ENCODE data around the gene HSPH1. TPM values are rescaled to one million over a fixed set of nuclear protein-coding genes. Genes with fewer than 3 reads are reported as not detected.

Gene HSPH1
- total RNA-seq, 4 donors from 2014 or later, result 29.3 to 86.1 (median 34.9) TPM

DNA sequence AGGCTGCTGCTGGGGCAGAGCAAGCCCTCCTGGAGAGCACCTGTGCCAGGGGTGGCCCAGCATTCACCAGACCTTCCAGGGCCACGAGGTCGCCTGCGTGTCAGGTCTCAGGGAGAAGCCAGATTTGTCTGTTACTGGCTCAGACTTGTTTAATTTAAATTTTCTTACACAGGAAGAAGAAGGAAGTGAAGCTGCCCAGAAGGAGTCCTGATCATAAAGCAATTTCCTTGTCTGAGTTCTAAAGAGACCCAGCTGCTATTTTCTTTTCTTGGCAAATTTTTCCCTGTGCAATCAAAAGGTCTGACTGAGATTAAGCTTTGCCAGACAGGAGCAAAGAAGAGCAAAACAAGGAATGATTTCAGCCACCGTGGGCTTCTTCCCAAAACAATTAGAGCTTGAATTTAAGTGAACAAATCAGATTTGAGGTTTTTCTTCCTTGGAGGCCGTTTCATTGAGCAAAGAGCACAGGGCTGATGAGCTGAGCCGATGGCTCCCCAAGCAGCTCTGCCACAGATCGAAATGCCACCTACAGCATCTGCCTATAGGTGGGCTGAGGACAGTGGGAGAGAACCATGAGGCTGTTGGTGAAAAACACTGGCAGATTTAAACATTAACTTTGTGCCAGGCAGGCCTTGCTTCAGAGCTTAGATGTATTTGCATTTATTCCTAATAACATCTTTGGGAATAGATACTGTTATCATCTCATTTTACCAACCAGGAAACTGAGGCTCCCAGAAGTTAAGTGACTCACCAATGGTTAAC, 40.1 kb downstream of the HSPH1 start:
- Histone ChIP-seq H3K27me3 (peaks cover 0 to 14% (median 0%) of the 10 kb centered on the region in 4 donors), H3K4me1 (peaks cover 0 to 24% (median 10%) of the 10 kb centered on the region in 3 donors), H3K27ac (peak overlapping the region; percentile 7 to 68 (median 49)), H3K4me3 (no peak overlapping the region), H3K36me3 (no peaks in the 10 kb centered on the region), H3K9me3 (no peaks in the 10 kb centered on the region)
- WGBS, 2 donors, result 20 to 35% methylated on average over 7 of the region's 7 CpGs
- intact Hi-C loops (cut with DNase I), result no loop called here
- no peak for DNase-seq
- TF ChIP-seq, protein P1, sequence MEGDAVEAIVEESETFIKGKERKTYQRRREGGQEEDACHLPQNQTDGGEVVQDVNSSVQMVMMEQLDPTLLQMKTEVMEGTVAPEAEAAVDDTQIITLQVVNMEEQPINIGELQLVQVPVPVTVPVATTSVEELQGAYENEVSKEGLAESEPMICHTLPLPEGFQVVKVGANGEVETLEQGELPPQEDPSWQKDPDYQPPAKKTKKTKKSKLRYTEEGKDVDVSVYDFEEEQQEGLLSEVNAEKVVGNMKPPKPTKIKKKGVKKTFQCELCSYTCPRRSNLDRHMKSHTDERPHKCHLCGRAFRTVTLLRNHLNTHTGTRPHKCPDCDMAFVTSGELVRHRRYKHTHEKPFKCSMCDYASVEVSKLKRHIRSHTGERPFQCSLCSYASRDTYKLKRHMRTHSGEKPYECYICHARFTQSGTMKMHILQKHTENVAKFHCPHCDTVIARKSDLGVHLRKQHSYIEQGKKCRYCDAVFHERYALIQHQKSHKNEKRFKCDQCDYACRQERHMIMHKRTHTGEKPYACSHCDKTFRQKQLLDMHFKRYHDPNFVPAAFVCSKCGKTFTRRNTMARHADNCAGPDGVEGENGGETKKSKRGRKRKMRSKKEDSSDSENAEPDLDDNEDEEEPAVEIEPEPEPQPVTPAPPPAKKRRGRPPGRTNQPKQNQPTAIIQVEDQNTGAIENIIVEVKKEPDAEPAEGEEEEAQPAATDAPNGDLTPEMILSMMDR (IDR thresholded peaks at IDR 0.05), result no peak
- no peak for TF ChIP-seq POLR2A (IDR thresholded peaks at IDR 0.05)

DNA sequence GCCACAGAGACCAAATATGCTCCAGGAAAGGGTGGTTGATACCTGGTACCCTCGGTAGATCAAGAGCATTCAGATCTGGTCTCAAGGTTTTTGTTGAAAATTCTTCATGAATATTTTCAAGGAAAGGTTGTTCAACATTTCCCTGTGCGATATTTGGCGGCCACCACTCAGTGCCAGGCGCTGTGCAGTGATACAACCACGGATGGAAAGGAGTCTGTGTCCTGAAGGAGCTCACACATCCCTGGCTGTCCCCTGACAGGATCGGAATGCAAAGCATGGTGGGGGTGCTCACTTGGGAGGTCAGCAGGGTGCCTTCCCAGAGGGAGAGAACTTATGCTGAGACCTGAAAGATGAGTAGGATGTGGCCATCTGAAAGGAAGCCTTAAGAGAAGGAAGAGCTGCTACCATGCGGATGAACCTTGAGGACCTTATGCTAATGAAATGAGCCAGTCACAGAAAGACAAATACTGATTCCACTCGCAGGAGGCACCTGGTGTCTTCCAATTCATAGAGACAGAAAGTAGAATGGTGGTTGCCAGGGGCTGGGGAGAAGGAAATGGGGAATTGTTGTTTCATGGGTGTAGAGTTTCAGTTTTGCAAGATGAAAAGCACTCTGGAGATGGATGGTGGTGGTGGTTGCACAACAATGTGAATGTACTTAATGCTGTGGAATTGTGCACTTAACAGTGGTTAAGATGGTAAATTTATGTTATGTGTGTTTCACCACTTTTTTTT, 41.6 kb downstream of the HSPH1 start:
- no peak for TF ChIP-seq POLR2A (IDR thresholded peaks at IDR 0.05)
- TF ChIP-seq, protein P1 (IDR thresholded peaks at IDR 0.05), result no peak
- intact Hi-C loops (cut with DNase I), result no loop called here
- H3K4me1 ChIP-seq, result peaks cover 0 to 38% (median 19%) of the 10 kb centered on the region in 3 donors
- no peak for DNase-seq
- H3K9me3 ChIP-seq, result no peaks in the 10 kb centered on the region
- peaks cover 0 to 6% (median 0%) of the 10 kb centered on the region in 4 donors for H3K27me3 ChIP-seq
- H3K36me3 ChIP-seq, result no peaks in the 10 kb centered on the region
- WGBS, 2 donors, result 79 to 83% methylated on average over 8 of the region's 8 CpGs
- no peak overlapping the region for H3K4me3 ChIP-seq
- H3K27ac ChIP-seq, result no peak overlapping the region

DNA sequence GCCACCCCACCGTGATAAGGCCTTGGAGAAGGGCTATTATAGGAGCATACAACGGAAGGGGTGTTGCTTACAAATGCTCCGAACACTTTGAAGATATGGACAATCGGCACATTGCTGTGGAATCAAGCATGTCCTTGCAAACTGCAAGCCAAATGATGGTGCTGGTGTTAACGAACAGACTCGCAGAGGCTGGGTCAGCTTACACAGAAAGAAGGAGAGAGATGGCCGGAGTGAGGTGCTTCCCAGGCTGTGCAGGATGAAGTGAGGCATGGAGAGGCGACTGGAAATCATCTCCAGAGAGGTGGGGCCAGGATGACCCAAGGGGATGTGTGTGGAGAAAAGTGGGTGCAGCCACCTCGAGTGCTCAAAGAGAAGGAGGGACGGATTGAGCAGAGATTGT, 42.2 kb downstream of the HSPH1 start:
- H3K4me3 ChIP-seq, result no peak overlapping the region
- H3K4me1 ChIP-seq, result peaks cover 0 to 44% (median 23%) of the 10 kb centered on the region in 3 donors
- no peak for TF ChIP-seq POLR2A (IDR thresholded peaks at IDR 0.05)
- TF ChIP-seq, protein P1 (IDR thresholded peaks at IDR 0.05), result no peak
- H3K27me3 ChIP-seq, result peaks cover 0 to 6% (median 0%) of the 10 kb centered on the region in 4 donors
- no peak for DNase-seq
- no peaks in the 10 kb centered on the region for H3K9me3 ChIP-seq
- 83 to 85% methylated on average over 10 of the region's 10 CpGs for WGBS, 2 donors
- no peaks in the 10 kb centered on the region for H3K36me3 ChIP-seq
- no peak overlapping the region for H3K27ac ChIP-seq
- intact Hi-C loops (cut with DNase I), result no loop called here

GRCh38 chr13:31116224-31116623, 45.5 kb downstream of the HSPH1 start:
- H3K4me3 ChIP-seq, result no peak overlapping the region
- peaks cover 0 to 36% (median 18%) of the 10 kb centered on the region in 3 donors for H3K4me1 ChIP-seq
- intact Hi-C loops (cut with DNase I), result no loop called here
- 43 to 48% methylated on average over 4 of the region's 4 CpGs for WGBS, 2 donors
- no peaks in the 10 kb centered on the region for H3K36me3 ChIP-seq
- TF ChIP-seq POLR2A (IDR thresholded peaks at IDR 0.05), result no peak
- TF ChIP-seq, protein P1 (IDR thresholded peaks at IDR 0.05), result no peak
- peaks cover 0 to 6% (median 0%) of the 10 kb centered on the region in 4 donors for H3K27me3 ChIP-seq
- no peak for DNase-seq
- H3K27ac ChIP-seq, result peak overlapping the region; percentile 49 to 74 (median 62)
- H3K9me3 ChIP-seq, result no peaks in the 10 kb centered on the region

- intact Hi-C loops (cut with DNase I), result no loop called here
These were observed 46.1 kb downstream of the HSPH1 start for GRCh38 chr13:31115616-31116015.

More at GRCh38 chr13:31115616-31116015, 46.1 kb downstream of the HSPH1 start:
- WGBS, 2 donors, result 19 to 33% methylated on average over 3 of the region's 3 CpGs
- H3K4me3 ChIP-seq, result no peak overlapping the region
- H3K27ac ChIP-seq, result peak overlapping the region; percentile 49 to 74 (median 62)
- DNase-seq, result no peak
- H3K4me1 ChIP-seq, result peaks cover 0 to 35% (median 16%) of the 10 kb centered on the region in 3 donors
- peaks cover 0 to 6% (median 0%) of the 10 kb centered on the region in 4 donors for H3K27me3 ChIP-seq
- no peaks in the 10 kb centered on the region for H3K9me3 ChIP-seq
- no peaks in the 10 kb centered on the region for H3K36me3 ChIP-seq
- TF ChIP-seq, protein P1 (IDR thresholded peaks at IDR 0.05), result no peak
- TF ChIP-seq POLR2A (IDR thresholded peaks at IDR 0.05), result no peak
